SIG-M5 treated with dmso at 0.1 percent for 504 hours (cell line): Measurements from ENCODE around the gene CTDP1.

Source experiments
- DNase-seq: peaks from one replicate; lab custom pipeline; 2025; ENCODE audit not compliant: unreplicated experiment; lab: John Stamatoyannopoulos, UW

CTDP1 gene

DNA sequence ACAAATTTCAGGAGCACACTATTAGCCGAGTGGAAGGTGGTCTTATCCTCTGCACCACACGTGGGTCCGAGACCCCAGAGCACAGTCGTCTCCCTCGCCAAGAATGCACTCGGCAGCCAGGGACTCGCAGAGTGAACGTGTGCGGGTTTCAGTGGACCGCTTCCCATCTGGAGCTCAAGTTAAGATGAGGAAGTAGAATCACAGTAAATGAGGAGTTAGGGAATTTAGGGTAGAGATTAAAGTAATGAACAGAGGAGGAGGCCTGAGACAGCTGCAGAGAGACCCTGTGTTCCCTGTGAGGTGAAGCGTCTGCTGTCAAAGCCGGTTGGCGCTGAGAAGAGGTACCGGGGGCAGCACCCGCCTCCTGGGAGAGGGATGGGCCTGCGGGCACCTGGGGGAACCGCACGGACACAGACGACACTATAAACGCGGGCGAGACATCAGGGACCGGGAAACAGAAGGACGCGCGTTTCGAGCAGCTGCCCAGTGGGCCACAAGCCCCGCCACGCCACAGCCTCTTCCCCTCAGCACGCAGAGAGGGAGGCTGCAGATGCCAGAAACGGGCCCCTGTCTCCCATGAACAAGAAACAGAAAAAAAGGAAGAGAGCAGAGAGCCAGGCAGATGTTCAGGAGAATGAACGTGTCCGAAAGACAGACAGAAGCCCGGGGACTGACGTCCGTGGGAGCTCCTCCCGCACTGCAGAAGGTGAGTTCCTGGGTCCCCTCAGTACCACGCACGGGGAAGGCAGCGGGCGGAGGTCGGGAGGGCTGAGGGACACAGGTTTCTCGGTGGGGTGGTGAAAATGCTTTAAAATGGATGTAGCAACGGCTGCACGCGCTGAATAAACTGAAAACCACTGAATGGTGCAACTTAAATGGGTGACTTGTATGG is 112.7 kb downstream of the CTDP1 start:
- peak; percentile 71 for DNase-seq

DNA sequence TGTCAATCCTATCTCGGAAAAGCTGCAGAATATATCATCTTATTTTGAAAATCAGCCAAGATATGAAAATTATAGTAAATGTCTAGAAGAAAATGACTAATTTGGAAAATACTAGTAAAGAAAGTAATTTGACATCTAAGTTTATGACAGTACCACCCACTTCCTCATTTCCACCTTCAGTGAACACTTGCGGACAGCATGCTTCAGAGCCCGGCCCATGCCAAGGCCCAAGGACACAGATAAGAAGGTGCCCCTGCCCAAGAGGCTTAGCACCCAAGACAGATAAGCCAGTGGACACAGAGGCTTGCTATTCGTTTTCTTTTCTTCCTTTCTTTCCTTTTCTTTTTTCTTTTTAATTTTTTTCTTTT is 113.4 kb downstream of the CTDP1 start:
- peak; percentile 90 for DNase-seq

DNA sequence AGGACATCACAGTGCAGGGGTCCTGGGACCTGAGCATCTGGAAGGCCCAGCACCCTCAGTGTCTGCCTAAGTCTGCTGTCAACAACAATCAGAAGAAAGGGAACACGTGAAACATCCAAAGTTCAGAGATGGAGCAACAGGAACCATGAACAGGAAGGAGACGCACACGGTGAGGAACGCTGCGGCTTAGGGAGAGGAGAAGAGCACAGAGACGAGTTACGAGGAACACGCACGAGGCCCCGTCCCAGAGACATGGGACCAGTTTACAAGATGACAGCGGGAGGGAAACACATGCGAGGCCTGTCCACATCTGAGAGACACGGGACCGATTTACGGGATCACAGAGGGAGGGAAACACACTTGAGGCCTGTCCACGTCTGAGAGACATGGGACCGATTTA is 115.2 kb downstream of the CTDP1 start:
- no peak for DNase-seq

DNA sequence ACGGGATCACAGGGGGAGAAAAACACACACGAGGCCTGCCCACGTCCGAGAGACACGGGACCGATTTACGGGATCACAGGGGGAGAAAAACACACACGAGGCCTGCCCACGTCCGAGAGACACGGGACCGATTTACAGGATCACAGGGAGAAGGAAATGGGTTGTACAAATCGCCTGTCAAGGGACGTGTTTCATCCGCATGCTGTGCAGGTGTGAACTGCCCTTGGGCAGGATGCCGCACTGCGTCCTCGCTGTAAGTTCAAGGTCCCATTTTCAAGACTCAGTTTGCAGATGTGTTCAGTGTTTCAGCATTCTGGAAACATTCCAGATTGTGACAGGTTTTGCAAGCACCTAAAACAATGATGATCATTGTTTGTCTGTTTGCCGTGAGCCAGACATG is 115.8 kb downstream of the CTDP1 start:
- DNase-seq: no peak

DNA sequence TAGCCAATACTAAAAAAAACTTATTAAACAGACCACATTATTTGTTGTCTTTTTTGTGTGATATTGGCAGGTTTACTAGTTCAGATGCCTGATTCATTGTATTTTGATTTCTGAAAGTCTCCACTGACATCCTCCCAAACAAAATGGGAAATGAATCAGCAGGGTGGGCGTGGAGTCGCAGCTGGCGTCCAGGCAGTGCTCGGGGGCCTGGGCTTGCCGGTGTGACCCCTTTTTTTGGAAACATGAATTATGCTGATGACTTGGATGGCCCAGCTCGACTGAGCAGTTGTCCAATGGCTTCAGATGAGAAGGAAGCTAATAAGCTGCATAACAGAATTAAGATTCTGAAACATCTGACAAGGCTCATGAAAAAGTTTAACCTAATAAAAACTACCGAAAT is 116.4 kb downstream of the CTDP1 start:
- DNase-seq: no peak

DNA sequence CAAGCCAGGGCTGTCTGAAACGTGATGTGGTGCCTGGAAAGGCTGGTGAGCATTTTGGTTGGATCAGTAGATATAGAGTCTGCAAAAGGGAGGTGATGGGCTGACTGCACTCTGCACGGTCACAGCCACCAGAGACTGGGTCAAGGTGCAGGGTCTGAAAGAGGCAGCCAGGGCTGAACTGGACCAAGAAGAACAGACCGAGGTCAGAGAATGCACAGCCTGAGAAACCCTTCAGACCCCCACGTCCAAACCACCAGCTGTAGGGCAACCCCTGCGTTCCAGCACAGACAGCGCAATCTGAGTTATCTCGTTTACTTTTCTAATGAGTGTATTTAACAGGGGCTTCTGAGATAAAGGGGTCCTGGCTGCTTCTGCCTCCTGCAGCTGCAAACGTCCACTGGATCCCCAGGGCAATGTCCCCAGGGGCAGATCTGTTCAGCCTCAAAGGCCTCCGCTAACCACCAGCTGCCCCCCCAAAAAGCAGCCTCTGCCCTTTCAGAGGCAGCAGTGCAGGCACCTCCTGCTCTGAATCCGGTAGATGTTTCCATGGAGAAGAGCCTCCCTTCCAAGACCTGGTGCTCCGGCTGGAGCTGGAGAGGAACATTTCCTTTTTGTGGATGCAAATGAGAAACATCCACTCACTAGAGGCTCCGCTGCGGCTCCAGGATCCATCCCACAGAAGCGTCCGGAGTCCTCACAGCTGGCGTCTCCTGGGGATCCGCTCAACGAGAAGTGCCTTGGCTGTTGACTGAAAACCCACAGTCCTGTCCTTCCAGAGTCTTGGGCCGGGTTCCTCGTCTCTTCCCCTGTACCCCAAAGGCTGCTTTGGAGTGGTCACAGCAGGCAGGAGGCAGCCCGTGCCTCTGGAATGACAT is 117.2 kb downstream of the CTDP1 start:
- no peak for DNase-seq

DNA sequence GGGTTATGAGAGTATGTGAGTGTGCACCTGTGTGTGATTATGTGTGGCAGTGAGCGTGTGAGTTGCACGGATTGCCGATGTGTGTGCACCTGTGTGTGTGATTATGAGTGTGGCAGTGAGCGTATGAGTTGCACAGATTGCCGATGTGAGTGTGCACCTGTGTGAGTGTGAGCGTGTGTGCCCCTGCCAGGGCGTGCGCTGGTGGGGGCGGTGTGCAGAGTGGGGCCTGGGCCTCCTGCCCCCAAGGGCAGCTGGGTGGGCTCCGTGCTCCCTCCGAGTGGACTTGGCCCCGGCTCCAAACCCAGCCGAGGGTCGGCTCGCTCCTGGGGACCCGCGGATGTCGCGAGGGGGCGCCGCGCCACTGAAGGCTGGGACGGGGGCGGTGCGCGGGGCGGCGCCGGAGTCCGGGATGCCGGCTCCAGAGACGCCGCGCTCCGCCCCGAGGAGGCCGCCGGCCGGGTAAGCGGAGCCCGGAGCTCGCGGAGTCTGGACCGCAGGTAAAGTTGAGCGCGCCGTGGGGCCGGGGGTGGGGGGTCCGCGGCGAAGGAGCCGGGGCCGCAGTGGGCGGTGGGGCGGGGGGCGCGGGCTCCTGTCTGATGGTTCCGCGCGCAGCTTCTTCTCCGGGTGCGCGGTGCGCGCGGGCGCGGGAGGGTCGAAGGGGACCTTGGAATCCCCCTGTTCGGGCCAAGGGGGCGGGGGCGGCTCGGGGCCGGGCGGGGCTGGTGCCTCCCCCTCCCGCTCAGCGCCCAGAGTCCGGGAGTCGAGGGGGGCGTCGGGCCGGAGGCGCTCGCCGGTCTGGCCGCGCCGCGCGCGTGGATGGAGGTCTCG is 118.1 kb downstream of the CTDP1 start, which contains the start of gene KCNG2:
KCNG2 (plus strand) TSS at position 421 of the 828 bp plus-strand sequence. CDS start 65,730 bp downstream, outside the sequence.
- no peak for DNase-seq

DNA sequence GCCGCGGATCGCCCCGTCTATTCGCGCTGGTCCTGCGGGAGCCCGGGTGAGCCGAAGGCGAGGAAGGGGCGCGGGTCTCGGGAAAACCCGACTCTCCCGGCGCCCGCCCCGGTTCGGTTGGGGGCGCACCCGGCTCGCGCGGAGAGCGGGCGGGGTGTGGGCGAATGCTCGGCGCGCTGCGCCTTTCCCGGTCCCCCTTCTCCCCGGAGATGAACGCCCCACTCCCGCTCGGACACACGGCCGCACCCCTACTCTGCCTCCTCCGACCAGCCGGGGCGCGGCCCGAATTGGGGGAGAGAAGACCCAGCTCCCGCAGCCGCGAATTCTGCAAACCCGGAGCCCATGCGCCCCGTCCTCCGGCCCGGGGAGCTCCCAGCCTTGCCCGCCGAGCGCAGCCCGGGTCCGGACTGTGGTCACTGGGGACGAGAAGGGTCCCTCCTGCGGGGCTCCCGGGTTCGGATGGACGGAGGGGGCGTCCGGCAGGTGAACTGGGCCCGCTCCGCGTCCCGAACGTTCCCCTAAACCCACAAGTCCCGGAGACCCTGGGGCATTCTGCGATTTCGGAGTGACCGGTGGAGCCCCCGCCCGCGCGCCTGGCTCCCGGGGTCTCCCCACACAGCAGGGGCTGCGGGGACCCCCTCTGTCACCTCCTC is 118.9 kb downstream of the CTDP1 start:
- no peak for DNase-seq

DNA sequence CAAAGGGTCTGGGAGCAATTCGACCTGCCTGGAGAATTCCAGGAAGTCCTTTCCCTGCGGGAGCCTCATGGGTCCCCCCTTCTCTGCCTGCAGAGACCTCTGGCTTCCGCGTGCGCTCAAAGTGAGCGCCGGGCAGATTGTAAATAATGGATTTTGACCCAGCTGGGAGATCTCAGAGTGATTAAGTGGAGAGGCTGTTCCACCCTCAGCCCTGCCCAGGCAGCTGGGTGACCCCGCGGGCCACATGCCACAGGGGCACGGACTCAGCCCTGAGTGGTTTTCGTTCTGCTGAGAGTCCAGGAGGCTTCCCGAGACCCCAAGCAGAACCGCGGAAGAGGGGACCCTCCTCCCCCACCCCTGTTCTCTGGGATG is 119.4 kb downstream of the CTDP1 start:
- no peak for DNase-seq

DNA sequence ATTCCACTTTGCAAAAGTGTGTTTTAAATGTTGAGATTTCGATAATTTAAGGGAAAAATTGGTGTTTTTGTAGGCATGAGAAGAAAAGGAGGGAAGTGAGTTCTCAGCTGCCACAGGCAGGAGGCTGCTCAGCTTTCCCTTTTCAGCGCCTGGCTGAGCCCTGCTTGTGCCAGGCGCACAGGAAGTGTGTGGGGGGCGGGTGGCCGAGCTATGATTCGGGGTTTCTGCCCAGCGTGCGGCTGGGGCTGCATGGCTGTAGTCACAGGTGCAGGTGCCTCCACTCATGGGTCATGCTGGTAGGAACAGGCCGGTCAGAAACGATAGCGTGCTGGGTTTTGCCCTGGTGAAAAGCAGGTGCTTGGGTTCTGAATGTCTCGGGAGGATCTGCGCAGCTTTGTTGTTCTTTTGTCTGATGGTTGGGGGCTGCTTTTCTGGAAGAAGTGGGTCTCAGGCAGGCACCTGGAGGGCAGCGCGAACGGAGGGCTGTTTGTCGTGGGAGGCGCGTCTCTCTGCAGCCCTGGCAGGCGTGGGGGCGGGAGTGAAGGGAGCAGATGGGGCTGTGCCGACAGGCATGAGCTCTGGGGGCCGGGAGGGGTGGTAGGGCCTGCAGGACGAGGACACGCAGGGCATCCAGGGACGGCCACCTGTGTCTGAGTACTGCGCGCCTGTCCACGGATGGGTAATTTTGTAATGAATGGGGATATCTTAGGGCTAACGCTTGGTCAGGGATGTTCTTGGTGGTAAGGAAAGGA is 120.2 kb downstream of the CTDP1 start:
- DNase-seq: no peak

DNA sequence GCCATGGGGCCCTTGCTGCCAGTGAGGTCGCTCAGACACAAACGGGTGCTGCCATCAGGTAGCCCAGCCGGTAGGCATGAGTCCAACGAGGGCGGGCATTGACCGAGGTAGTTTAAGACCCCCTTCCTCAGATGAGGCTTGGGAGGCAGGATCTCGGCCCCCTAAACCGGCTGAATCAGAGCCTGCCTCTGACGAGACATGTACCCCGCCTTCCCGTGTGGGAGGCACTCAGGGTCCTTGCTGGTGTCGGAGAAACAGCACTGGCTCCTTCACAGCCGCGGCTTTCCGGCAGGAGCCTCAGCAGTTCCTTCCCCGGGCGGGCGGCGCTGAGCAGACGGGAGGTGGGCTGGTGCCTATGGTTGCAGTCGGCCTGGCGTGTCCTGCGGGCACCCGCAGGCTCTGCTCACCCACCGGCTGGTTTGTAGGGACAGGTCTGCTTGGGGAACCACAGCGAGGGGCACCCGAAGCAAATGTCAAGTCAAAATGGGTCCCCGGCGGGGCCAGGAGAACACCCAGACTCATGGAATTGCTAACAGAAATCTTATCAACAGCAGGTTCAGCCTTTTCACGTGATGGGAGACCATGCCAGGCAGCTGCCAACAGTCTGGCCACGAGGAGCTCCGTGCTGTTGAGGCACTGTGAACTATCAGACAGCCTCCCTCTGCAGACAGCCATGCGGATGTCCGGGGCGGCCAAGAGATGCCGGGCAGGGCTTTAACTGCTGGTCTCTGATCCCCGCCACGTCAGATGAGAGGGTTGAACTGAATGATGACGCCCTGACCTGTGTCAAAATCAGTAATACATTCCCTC is 121.0 kb downstream of the CTDP1 start:
- DNase-seq: no peak

DNA sequence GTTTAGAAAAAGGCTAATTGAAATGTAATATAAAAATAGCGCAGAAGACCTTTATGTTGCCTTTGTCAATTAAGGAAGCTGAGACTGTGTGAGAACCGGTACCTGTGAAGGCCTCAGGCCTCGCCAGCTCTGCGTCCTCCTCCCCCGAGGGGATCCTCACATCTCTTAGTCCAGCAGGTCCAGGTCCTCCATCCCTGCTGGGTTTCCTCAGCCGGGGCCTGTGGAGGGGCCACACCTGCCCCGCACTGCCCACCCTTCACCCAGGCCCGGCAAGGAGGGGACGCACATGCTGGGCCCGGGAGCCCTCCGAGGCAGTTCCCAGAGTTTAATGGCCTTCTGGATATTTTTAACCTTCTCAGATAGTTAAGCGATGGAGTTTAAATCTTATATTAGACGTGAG is 121.6 kb downstream of the CTDP1 start:
- DNase-seq: no peak

DNA sequence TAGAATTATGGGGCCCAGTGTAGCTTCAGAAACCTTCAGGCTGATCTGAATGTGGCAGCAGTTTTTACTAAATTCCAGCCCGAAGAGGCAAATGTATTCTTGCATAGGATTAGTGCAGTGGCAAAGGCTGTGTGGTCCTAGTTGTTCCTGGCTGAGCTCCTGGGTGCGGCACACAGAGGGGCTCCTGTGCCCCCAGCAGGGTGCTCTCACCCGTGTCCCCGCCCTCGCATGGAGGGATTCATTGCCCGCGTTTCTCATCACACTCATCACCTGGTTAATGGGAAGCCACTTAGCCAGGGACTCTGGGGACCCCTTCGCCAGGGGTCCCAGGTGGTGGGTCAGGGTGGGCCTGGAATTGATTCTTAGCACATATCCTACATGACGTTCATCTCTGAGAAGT is 122.0 kb downstream of the CTDP1 start:
- DNase-seq: no peak

DNA sequence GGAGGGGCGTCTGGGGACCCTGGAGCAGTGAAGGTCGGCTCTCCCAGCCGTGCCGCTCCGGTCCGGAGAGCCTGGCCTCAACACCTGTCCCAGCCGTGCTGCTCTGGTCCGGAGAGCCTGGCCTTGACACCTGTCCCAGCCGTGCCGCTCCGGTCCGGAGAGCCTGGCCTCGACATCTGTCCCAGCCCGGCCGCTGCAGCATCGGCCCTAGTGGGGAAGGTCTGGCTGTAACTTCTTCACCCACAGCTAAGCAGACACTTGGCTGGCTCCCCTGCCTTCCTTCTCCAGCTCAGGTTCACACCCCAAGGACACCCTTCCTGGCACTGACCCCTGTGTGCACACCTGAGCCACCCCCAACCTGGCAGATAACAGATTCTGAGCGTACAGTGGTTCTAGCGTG is 122.7 kb downstream of the CTDP1 start:
- no peak for DNase-seq

DNA sequence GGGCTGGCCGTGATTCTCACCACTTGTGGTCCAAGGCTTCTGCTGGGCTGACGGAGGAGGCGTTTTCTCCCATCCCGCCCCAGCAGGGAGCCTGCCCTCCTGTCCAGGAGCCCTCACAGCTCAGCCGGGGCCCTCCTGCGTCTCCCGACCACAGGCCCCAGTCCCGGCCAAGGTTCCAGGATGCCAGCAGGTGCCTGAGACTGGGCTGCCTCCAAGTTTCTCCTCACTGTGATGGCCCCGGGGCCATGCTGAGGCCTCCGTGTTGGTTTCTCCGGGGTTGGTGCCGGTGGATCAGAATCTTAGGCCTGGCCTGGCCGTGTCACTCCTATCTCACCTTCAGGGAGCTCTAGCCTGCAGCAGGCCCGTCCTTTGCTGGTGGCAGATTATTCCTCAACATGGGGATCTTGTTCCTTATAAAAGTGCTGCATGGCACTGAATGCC is 124.0 kb downstream of the CTDP1 start:
- DNase-seq: no peak
